ENCODE results near the gene LCE2B.
"Not testable (repeated sequence)": the region's sequence is repeated elsewhere in the genome, so short reads cannot be mapped to it uniquely, and the experiment has no call there.

LCE2B gene

GRCh38 chr1:152685823-152686222 is at the start of gene LCE2B:
Gene LCE2B (plus strand): TSS chr1:152686123. CDS start chr1:152686844, 721 bp downstream.
- not testable (repeated sequence) for DNase-seq

- no peak for DNase-seq
Measured at GRCh38 chr1:152640351-152640750, 45.6 kb upstream of the LCE2B start.

GRCh38 chr1:152643945-152644344 is 42.0 kb upstream of the LCE2B start:
- DNase-seq: no peak

GRCh38 chr1:152645146-152645545 is 40.8 kb upstream of the LCE2B start:
- no peak for DNase-seq

GRCh38 chr1:152646656-152647055 is 39.3 kb upstream of the LCE2B start:
- DNase-seq: no peak

- DNase-seq: peak; percentile 58 to 74
Measured at GRCh38 chr1:152654110-152654509, 31.8 kb upstream of the LCE2B start.

- DNase-seq: no peak
Measured at GRCh38 chr1:152656459-152656858, 29.5 kb upstream of the LCE2B start.

GRCh38 chr1:152657677-152658076 is 28.2 kb upstream of the LCE2B start:
- DNase-seq: no peak

- no peak for DNase-seq
Measured at GRCh38 chr1:152658649-152659048, 27.3 kb upstream of the LCE2B start.

- DNase-seq: no peak
Measured at GRCh38 chr1:152663098-152663497, 22.8 kb upstream of the LCE2B start, which contains the start of gene LCE2D. Gene LCE2D (plus strand): TSS chr1:152663380. CDS start chr1:152664106, 726 bp downstream.

GRCh38 chr1:152666171-152666570 is 19.8 kb upstream of the LCE2B start:
- DNase-seq: not testable (repeated sequence)

GRCh38 chr1:152667648-152668047 is 18.3 kb upstream of the LCE2B start:
- no peak for DNase-seq

- no peak for DNase-seq
Measured at GRCh38 chr1:152673016-152673415, 12.9 kb upstream of the LCE2B start.

GRCh38 chr1:152674983-152675382 is 10.9 kb upstream of the LCE2B start, which contains the start of gene LCE2C:
Gene LCE2C (plus strand): TSS chr1:152675279. CDS start chr1:152676016, 737 bp downstream.
- DNase-seq: not testable (repeated sequence)

GRCh38 chr1:152679459-152679858 is 6.5 kb upstream of the LCE2B start:
- DNase-seq: no peak

- DNase-seq: no peak
Measured at GRCh38 chr1:152681616-152682015, 4.3 kb upstream of the LCE2B start.

GRCh38 chr1:152683846-152684245 is 2.1 kb upstream of the LCE2B start:
- no peak for DNase-seq

- DNase-seq: no peak
Measured at GRCh38 chr1:152697701-152698600, 12.0 kb downstream of the LCE2B start, which contains the start of gene LCE2A. Gene LCE2A (plus strand): TSS chr1:152698345. CDS start chr1:152698902, 557 bp downstream.

GRCh38 chr1:152699746-152700145 is 13.8 kb downstream of the LCE2B start:
- DNase-seq: no peak

GRCh38 chr1:152707860-152708259 is 21.9 kb downstream of the LCE2B start, which contains the start of gene LCE4A:
Gene LCE4A (plus strand): TSS chr1:152708160. CDS start chr1:152709076, 916 bp downstream.
- DNase-seq: no peak

GRCh38 chr1:152718238-152718637 is 32.3 kb downstream of the LCE2B start:
- DNase-seq: no peak

- no peak for DNase-seq
Measured at GRCh38 chr1:152725261-152725660, 39.3 kb downstream of the LCE2B start.

- no peak for DNase-seq
Measured at GRCh38 chr1:152728986-152729385, 43.1 kb downstream of the LCE2B start.

- DNase-seq: no peak
Measured at GRCh38 chr1:152735648-152736047, 49.7 kb downstream of the LCE2B start.
